NOMO-1 (cell line): ENCODE data around the gene DIP2A.
A peak's percentile ranks its signal among the peaks of the same experiment; 100 is the strongest.

Experiments used
- DNase-seq, 2 experiments: peaks; one replicate each; lab custom pipeline; 2025; ENCODE audit not compliant: unreplicated experiment in 2 of 2; lab: John Stamatoyannopoulos, UW

The DIP2A gene

GRCh38 chr21:46458315-46459023 is at the start of gene DIP2A:
DIP2A (plus strand) TSS chr21:46458891; CDS start chr21:46459132, 241 bp downstream.
- DNase-seq: peak; percentile 95 to 98

- no peak for DNase-seq
These were observed 48.9 kb upstream of the DIP2A start for GRCh38 chr21:46409641-46410406.

GRCh38 chr21:46410516-46410915 is 48.2 kb upstream of the DIP2A start:
- no peak for DNase-seq

GRCh38 chr21:46411236-46411635 is 47.5 kb upstream of the DIP2A start:
- no peak for DNase-seq

- DNase-seq: no peak
These were observed 47.0 kb upstream of the DIP2A start for GRCh38 chr21:46411691-46412090.

- DNase-seq: no peak
These were observed 45.9 kb upstream of the DIP2A start for GRCh38 chr21:46412521-46413364.

- DNase-seq: no peak
These were observed 45.4 kb upstream of the DIP2A start for GRCh38 chr21:46413365-46413696.

- DNase-seq: no peak
These were observed 43.8 kb upstream of the DIP2A start for GRCh38 chr21:46414965-46415275.

- DNase-seq: no peak
These were observed 42.1 kb upstream of the DIP2A start for GRCh38 chr21:46416551-46416950.

- DNase-seq: no peak
These were observed 40.3 kb upstream of the DIP2A start for GRCh38 chr21:46418265-46418946.

- no peak for DNase-seq
These were observed 38.2 kb upstream of the DIP2A start for GRCh38 chr21:46420241-46421190.

GRCh38 chr21:46421191-46421750 is 37.4 kb upstream of the DIP2A start:
- no peak for DNase-seq

- DNase-seq: no peak
These were observed 36.7 kb upstream of the DIP2A start for GRCh38 chr21:46421756-46422555.

GRCh38 chr21:46422636-46423241 is 36.0 kb upstream of the DIP2A start:
- DNase-seq: no peak

GRCh38 chr21:46423546-46424038 is 35.1 kb upstream of the DIP2A start:
- DNase-seq: no peak

GRCh38 chr21:46424039-46424591 is 34.6 kb upstream of the DIP2A start:
- no peak for DNase-seq

- no peak for DNase-seq
These were observed 34.1 kb upstream of the DIP2A start for GRCh38 chr21:46424621-46425020.

GRCh38 chr21:46425041-46425440 is 33.6 kb upstream of the DIP2A start:
- DNase-seq: no peak
